ENCODE measurements around the gene CACNA2D1.

The CACNA2D1 gene

DNA sequence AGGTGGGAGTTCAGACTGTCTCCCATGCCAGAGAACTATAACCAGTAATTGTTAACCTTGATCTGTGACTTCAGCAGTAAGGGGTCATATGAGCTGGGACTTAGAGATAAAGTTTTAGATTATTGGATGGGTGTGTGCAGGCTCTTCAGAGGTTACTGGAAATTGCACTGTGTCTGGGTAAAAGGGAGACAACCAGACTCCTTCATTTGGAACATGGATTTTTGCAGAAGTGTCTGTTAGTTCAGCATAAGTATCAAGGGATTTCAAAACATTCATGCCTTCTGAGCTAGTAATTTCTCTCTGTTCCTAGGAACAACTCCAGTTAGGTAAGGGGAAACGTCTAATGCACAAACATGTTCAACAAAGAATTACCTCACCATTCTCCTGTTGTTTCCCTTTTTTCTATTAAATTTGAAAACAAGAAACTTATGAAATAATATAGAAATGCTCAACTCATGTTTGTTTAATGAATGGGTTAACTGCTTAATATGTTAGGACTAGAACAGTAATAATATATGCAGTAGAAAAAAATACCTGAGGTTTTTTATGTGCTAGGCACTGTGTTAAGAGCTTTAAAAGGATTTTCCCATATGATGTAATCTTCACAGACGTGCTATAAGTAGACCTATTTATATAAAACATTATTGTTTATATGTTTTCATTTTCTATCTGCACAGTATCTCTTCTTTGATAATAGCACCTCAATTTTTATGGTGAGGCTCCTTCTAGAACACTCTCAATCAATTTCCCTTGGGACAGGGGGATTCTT lies 233.0 kb downstream of the CACNA2D1 start:
- no peak overlapping the region for H3K27ac Mint-ChIP-seq
- no peaks in the 10 kb centered on the region for H3K9me3 Mint-ChIP-seq
- H3K4me1 Mint-ChIP-seq (ENCODE audit: low read depth) = no peaks in the 10 kb centered on the region
- no peaks in the 10 kb centered on the region for H3K27me3 Mint-ChIP-seq (ENCODE audit: low read depth)
- no peaks in the 10 kb centered on the region for H3K36me3 Mint-ChIP-seq (ENCODE audit: low read depth)
- no peak overlapping the region for H3K4me3 Mint-ChIP-seq

DNA sequence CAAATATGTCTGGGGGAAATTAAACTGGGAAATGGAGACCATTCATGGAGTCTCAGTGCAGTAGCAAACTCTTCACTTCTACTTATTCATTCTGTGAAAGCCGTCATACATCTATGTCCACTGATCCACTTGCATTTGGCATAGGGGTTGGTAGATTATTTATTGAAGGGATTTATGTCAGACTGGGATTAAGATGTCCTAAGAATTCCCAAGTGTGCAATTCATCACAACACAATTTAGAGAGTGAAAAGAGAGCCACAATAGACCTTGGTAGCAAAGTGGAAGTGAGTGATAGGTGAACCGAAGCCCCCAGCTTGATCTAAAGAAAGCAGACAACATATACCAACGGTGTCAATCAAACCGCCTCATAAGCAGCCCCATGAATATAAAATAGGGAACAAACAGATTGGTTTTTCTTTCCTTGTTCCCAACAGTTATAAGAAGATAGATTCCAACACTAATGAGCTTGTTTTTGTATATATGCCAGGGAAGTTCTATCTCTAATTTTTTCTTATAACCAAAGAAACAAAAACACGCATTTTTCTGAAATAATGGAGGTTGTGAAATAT lies 234.3 kb downstream of the CACNA2D1 start:
- Mint-ChIP-seq H3K36me3 (ENCODE audit: low read depth) (no peaks in the 10 kb centered on the region), H3K4me1 (ENCODE audit: low read depth) (no peaks in the 10 kb centered on the region), H3K4me3 (no peak overlapping the region), H3K27me3 (ENCODE audit: low read depth) (no peaks in the 10 kb centered on the region), H3K9me3 (no peaks in the 10 kb centered on the region), H3K27ac (no peak overlapping the region)

DNA sequence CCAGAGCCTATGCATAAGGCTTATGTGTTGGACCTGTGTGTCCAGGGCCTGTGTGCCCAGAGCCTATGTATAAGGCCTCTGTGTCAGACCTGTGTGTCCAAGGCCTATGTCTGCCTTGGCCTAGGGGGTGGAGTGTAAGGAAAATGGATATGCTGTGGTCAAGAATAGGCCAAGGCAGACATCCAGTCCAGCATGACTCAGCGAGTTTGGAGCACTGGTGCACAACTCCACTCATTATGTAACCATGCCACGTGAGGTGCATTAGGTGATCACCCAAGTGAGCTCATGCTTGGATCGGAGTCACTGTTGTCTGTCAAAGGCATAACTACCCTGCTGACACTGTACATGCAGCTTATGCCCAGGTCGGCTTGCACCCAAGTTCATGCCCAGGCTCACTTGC lies 238.9 kb downstream of the CACNA2D1 start:
- Mint-ChIP-seq H3K27ac (no peak overlapping the region), H3K4me3 (no peak overlapping the region), H3K9me3 (no peaks in the 10 kb centered on the region), H3K4me1 (ENCODE audit: low read depth) (no peaks in the 10 kb centered on the region), H3K36me3 (ENCODE audit: low read depth) (no peaks in the 10 kb centered on the region), H3K27me3 (ENCODE audit: low read depth) (no peaks in the 10 kb centered on the region)

DNA sequence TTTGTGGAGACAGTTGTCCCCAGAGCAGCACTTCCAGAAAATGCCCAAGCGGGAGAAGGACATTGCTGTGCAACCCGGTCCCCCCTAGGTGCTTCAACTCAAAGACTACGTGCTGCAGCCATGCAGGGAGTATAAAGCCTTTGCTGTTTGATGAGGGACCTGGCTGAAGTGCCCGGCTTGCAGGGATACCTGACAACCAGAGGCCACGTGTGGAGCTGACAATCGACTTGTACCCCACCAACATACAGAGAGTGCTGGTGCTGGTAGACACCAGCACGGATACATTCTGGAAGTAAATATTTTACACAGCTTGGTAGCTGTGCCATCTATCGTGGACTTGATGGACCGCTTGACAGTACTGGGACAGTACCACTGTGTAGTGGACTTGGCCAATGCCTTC lies 240.6 kb downstream of the CACNA2D1 start:
- no peak overlapping the region for H3K4me3 Mint-ChIP-seq
- no peaks in the 10 kb centered on the region for H3K9me3 Mint-ChIP-seq
- H3K36me3 Mint-ChIP-seq (ENCODE audit: low read depth) = no peaks in the 10 kb centered on the region
- H3K27ac Mint-ChIP-seq = no peak overlapping the region
- H3K27me3 Mint-ChIP-seq (ENCODE audit: low read depth) = no peaks in the 10 kb centered on the region
- no peaks in the 10 kb centered on the region for H3K4me1 Mint-ChIP-seq (ENCODE audit: low read depth)

DNA sequence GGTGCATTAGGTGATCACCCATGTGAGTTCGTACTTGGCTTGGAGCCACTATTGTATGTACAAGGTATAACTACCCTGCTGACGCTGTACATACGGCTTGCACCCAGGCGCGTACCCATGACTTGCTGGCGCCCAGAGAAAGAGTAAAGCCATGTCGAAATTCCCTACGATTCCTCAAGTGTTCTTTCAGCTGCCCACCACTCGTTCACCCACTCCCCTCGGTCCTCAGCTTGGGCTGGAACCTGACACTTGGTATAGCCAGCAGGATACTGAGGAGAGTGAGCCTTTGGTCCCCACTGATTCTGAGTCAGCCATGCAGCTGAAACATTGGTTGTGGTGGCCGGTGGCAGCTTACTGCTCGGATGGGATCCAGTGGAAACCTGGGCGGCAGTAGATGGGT lies 241.5 kb downstream of the CACNA2D1 start:
- H3K27me3 Mint-ChIP-seq (ENCODE audit: low read depth) = no peaks in the 10 kb centered on the region
- H3K9me3 Mint-ChIP-seq = no peaks in the 10 kb centered on the region
- no peaks in the 10 kb centered on the region for H3K4me1 Mint-ChIP-seq (ENCODE audit: low read depth)
- no peak overlapping the region for H3K4me3 Mint-ChIP-seq
- no peak overlapping the region for H3K27ac Mint-ChIP-seq
- no peaks in the 10 kb centered on the region for H3K36me3 Mint-ChIP-seq (ENCODE audit: low read depth)

DNA sequence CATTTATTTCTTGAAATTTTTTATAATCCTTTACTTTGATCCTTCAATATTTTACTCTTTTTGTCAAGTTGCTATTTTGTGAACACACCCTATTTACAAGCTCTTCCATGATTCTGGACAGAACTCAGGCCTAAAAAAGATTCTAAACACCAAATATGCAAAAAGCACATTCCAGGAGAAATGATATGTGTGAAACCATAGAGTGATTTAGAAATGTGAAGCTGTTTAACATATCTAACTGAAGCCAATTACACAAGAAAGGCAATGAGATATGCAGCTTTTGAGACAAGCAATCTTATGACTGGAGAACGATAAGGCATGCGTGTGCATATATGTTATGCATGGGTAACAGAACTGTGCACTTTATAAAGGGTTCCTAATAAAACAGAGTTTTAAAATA lies 243.0 kb downstream of the CACNA2D1 start:
- Mint-ChIP-seq H3K4me1 (ENCODE audit: low read depth) (no peaks in the 10 kb centered on the region), H3K27me3 (ENCODE audit: low read depth) (no peaks in the 10 kb centered on the region), H3K4me3 (no peak overlapping the region), H3K36me3 (ENCODE audit: low read depth) (no peaks in the 10 kb centered on the region), H3K27ac (no peak overlapping the region), H3K9me3 (no peaks in the 10 kb centered on the region)

DNA sequence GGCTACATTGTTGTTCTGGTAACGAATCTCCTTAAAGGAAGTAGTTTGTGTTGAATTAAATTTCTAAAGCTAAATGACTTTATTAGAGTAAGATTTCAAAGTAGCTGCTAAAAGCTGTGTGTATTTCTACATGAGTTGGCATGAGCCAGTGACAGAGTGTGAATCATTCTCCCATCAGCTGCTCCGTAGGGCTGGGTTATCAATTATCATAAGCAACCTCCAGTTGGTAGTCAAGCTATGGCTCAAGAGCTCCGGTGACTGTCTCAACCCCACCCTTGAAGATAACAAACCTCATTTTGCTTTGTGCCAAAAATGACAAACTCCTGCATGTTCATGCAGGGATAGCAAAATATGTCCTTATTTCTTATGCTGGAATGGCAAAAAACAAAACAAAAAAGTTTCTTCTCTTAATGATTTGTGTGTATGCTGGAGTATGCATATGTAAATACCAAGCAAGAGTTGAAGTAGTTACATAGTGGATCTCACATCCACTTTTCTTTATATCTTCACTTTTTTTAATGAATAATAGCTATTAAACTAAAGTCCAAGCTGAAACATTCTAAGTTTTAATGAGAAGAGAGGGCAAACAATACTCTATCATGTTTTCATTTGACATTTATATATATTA lies 249.4 kb downstream of the CACNA2D1 start:
- H3K4me1 Mint-ChIP-seq (ENCODE audit: low read depth) = no peaks in the 10 kb centered on the region
- no peaks in the 10 kb centered on the region for H3K36me3 Mint-ChIP-seq (ENCODE audit: low read depth)
- no peak overlapping the region for H3K4me3 Mint-ChIP-seq
- H3K9me3 Mint-ChIP-seq = no peaks in the 10 kb centered on the region
- no peak overlapping the region for H3K27ac Mint-ChIP-seq
- H3K27me3 Mint-ChIP-seq (ENCODE audit: low read depth) = no peaks in the 10 kb centered on the region

DNA sequence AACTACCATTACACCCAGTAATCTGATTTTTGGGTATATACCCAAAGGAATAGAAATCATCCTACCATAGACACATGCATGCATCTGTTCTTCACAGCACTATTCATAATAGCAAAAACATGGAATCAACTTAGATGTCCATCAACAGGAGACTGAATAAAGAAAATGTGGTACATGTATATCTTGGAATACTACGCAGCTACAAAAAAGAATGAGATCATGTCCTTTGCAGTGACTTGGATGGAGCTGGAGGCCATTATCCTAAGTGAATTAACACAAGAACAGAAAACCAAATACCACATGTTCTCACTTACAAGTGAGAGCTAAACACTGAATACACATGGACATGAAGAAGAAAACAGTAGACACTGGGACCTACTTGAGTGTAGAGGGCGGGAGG lies 254.9 kb downstream of the CACNA2D1 start:
- no peaks in the 10 kb centered on the region for H3K36me3 Mint-ChIP-seq (ENCODE audit: low read depth)
- no peaks in the 10 kb centered on the region for H3K27me3 Mint-ChIP-seq (ENCODE audit: low read depth)
- H3K27ac Mint-ChIP-seq = no peak overlapping the region
- H3K4me3 Mint-ChIP-seq = no peak overlapping the region
- H3K9me3 Mint-ChIP-seq = no peaks in the 10 kb centered on the region
- H3K4me1 Mint-ChIP-seq (ENCODE audit: low read depth) = no peaks in the 10 kb centered on the region

DNA sequence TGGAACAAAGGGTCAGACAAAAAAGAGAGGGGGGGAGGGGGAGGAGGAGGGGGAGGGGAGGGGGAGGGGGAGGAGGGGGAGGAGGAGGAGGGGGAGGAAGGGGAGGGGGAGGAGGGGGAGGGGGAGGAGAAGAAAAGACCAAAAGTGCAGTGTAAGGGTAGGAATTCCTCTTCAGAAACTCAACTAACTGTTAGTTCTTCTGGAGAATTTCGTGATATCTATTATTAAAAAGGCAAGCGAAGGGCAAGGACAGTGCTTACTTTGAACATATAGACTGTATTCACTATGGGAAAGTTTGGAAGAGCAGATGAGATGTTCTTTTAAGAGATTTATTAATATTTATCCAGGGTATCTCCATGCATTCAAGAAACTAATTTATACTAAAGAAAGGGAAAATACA lies 258.1 kb downstream of the CACNA2D1 start:
- no peak overlapping the region for H3K4me3 Mint-ChIP-seq
- no peak overlapping the region for H3K27ac Mint-ChIP-seq
- no peaks in the 10 kb centered on the region for H3K9me3 Mint-ChIP-seq
- H3K4me1 Mint-ChIP-seq (ENCODE audit: low read depth) = no peaks in the 10 kb centered on the region
- no peaks in the 10 kb centered on the region for H3K27me3 Mint-ChIP-seq (ENCODE audit: low read depth)
- no peaks in the 10 kb centered on the region for H3K36me3 Mint-ChIP-seq (ENCODE audit: low read depth)

DNA sequence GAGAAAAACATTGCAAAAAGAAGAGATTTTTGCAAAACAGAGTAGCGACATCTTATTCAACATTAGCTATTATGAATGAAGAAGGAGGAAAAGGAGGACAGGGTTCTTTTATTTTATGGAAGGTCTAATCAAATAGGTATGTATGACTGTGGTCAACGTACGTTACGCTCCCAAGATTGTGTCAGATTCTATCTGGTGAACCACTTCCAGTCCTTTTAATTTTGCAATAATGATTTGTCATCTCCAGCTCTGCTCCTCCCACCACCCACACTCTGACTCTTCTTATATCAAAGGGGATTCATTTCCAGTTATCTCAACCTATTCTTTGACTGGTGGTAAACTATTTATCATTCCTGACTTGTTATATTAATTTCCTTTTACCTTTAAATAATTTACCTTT lies 259.9 kb downstream of the CACNA2D1 start:
- no peak overlapping the region for H3K4me3 Mint-ChIP-seq
- no peaks in the 10 kb centered on the region for H3K9me3 Mint-ChIP-seq
- no peaks in the 10 kb centered on the region for H3K4me1 Mint-ChIP-seq (ENCODE audit: low read depth)
- H3K27me3 Mint-ChIP-seq (ENCODE audit: low read depth) = no peaks in the 10 kb centered on the region
- no peak overlapping the region for H3K27ac Mint-ChIP-seq
- no peaks in the 10 kb centered on the region for H3K36me3 Mint-ChIP-seq (ENCODE audit: low read depth)

DNA sequence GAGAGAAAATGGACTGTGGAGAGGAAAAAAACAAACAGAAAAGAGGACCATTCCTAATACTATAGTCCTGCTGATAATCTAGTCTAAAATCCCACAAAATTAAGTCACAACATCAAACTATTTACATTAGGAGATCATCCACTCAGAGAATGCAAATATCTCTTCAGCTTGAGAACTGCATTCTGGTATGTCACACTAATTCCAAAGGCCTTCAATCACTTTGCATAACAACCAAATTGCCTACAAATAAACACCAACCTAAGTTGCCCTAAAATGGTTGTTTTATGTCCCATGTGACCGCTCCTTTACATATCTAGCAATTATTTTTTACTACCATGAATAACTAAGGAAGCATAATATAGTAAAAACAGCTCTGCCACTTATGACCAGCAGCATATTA lies 264.3 kb downstream of the CACNA2D1 start:
- Mint-ChIP-seq H3K27me3 (ENCODE audit: low read depth) (no peaks in the 10 kb centered on the region), H3K4me1 (ENCODE audit: low read depth) (no peaks in the 10 kb centered on the region), H3K27ac (no peak overlapping the region), H3K9me3 (no peaks in the 10 kb centered on the region), H3K36me3 (ENCODE audit: low read depth) (no peaks in the 10 kb centered on the region), H3K4me3 (no peak overlapping the region)

DNA sequence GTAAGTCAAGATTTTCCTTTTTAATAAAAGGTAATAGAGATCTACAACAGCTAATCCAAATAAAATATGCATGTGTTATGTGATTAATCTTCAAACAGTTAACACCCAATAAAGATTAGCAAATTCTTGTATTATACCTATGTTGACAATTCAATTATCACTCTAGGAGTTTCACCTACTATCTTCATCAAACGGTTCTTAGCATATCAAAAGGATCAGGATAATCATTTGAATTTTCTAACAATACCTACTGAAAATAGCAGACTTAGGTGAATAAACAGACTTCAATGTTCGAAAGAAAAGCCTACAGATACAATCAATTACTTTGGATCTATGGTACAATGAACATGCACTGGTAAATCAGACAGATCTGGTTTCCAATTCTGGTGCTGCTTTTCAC lies 268.3 kb downstream of the CACNA2D1 start:
- Mint-ChIP-seq H3K27me3 (ENCODE audit: low read depth) (no peaks in the 10 kb centered on the region), H3K9me3 (no peaks in the 10 kb centered on the region), H3K27ac (no peak overlapping the region), H3K4me3 (no peak overlapping the region), H3K36me3 (ENCODE audit: low read depth) (no peaks in the 10 kb centered on the region), H3K4me1 (ENCODE audit: low read depth) (no peaks in the 10 kb centered on the region)

DNA sequence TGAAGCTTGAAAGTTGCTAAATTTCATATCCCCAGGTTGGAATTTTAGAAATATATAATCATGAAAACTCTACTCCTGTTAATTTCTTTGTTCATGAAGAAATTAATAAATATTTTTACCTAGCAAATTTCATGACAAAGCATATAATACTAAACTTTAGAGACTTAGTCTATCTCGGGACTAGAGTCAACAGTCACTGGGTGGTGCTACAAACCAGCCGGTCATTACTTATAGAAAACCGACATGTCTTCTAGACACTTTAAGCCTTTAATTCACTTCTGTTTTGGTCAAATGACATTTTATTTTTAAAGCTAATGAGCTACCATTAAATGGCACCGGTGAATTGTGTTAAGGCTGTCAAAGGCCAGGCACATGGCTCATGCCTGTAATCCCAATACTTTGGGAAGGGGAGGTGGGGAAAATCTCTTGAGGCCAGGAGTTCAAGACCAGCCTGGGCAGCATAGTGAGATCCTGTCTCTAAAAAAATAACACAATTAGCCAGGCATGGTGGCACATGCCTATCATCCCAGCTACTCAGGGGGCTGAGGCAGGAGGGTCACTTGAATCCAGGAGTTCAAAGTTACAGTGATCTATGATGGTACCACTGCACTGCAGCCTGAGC lies 270.1 kb downstream of the CACNA2D1 start:
- no peaks in the 10 kb centered on the region for H3K27me3 Mint-ChIP-seq (ENCODE audit: low read depth)
- H3K27ac Mint-ChIP-seq = no peak overlapping the region
- no peaks in the 10 kb centered on the region for H3K36me3 Mint-ChIP-seq (ENCODE audit: low read depth)
- no peaks in the 10 kb centered on the region for H3K9me3 Mint-ChIP-seq
- no peak overlapping the region for H3K4me3 Mint-ChIP-seq
- no peaks in the 10 kb centered on the region for H3K4me1 Mint-ChIP-seq (ENCODE audit: low read depth)

DNA sequence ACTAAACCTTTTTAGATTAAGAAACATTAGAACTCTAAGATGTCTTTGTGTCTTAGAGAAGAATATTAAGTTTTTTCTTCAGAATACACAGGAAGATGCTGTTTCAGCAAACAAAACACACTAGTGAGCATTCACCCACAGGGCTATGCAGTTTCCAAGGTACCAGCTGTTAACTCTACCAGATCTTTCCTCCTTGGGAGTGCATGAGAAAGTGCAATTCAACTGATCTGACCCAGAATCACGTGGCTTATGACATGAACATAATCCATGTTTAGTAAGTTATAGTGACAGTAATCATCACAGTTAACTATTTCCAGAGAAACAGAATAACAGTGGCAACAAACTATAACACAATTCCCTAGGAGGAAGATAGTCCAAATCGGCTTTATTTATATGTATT lies 270.7 kb downstream of the CACNA2D1 start:
- H3K36me3 Mint-ChIP-seq (ENCODE audit: low read depth) = no peaks in the 10 kb centered on the region
- no peak overlapping the region for H3K27ac Mint-ChIP-seq
- no peak overlapping the region for H3K4me3 Mint-ChIP-seq
- no peaks in the 10 kb centered on the region for H3K4me1 Mint-ChIP-seq (ENCODE audit: low read depth)
- H3K27me3 Mint-ChIP-seq (ENCODE audit: low read depth) = no peaks in the 10 kb centered on the region
- H3K9me3 Mint-ChIP-seq = no peaks in the 10 kb centered on the region

DNA sequence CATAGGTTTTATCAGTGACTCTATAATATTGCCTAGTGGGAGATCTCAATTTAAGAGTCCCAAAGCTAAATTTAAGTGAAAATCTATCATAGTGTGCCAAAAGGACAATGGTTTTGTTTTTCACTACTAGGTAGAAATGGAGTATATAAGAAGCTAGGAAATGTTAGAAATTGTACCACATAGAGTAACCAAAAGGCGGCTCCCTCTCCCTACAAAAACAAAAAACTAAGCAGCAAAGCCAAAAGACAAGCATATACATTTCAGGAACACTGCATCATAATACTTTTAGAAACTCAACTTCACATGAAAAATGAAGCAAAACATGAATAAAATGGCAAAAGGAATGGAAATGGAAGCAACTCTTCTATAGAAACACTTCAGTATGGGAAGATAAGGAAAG lies 271.6 kb downstream of the CACNA2D1 start:
- Mint-ChIP-seq H3K27ac (no peak overlapping the region), H3K27me3 (ENCODE audit: low read depth) (no peaks in the 10 kb centered on the region), H3K4me1 (ENCODE audit: low read depth) (no peaks in the 10 kb centered on the region), H3K4me3 (no peak overlapping the region), H3K36me3 (ENCODE audit: low read depth) (no peaks in the 10 kb centered on the region), H3K9me3 (no peaks in the 10 kb centered on the region)
